AG04450 (cell line): ENCODE data around the gene WDR70. TPM values are rescaled to one million over a fixed set of nuclear protein-coding genes. Genes with fewer than 3 reads are reported as not detected.

Source experiments
- CTCF ChIA-PET: fragments of 300-600, 350-600 bp; formaldehyde crosslinking; extraction: SDS; loops from one replicate; lab custom pipeline; 2022; ENCODE audit warnings: antibody characterized with exemption, inconsistent platforms; lab: Charles Lee
- POLR2A ChIA-PET: fragments of 350-600 bp; formaldehyde crosslinking; extraction: SDS; loops from one replicate; lab custom pipeline; 2021; ENCODE audit warnings: antibody characterized with exemption, inconsistent platforms; lab: Yijun Ruan, JAX
- DNase-seq: peaks from one replicate; pipeline ENCODE4 v3.0.0-alpha.2; 2011; ENCODE audit warnings: low read depth, low spot score
- H3K27ac ChIP-seq: one replicate; pipeline ENCODE4 v1.5.1; 2012; ENCODE audit warnings: low read depth, low read length, control low read depth
- H3K27me3 ChIP-seq: one replicate; pipeline ENCODE4 v1.6.0; 2012; ENCODE audit warnings: low read length; ENCODE audit not compliant: control insufficient read depth, insufficient read depth
- H3K4me3 ChIP-seq: 2 replicates; pipeline ENCODE4 v1.5.1; 2011; ENCODE audit warnings: mild to moderate bottlenecking, low read depth, low read length, control low read depth
- H3K9me3 ChIP-seq: 2 replicates; pipeline ENCODE4 v1.5.1; 2012; ENCODE audit warnings: low read length; ENCODE audit not compliant: control insufficient read depth, insufficient read depth
- polyA plus RNA-seq: library from polyadenylated mRNA; depleted of rRNA; stranded (reverse); fragments of >200 nt; gene quantifications from 2 replicates; pipeline ENCODE4 v1.2.3, GENCODE V29; 2011
- TF ChIP-seq, protein P1 (sequence below): IDR thresholded peaks from 2 replicates; pipeline ENCODE4 v1.5.1; 2011; ENCODE audit warnings: low read depth, low read length, control low read depth, inconsistent platforms

The WDR70 gene
- polyA plus RNA-seq, 1 experiment = 38.5 TPM

DNA sequence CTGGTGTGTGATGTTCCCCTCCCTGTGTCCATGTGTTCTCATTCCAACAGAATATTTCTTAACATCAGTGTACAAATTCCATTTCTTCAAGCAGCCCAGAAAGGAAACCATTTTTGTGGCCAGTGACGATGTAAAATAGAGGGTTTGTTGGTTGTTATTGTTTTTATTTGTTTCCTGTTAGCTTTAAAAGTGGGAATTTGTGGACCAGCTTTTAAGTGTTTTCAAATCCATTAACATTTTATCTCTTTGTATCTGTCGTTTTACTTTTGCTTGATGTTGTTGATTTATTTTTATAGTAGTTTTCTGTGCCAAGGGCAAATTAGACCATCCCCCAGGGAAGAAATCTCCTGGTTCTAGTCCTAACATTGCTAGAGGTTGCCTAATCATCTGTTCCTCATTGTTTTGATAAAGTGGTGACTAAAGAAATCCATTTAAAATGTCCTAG, 360.7 kb downstream of the WDR70 start:
- no peak overlapping the region for H3K27ac ChIP-seq
- ChIA-PET POLR2A (interaction anchor here (0.8 to 2.9 kb wide), 5 partner anchors 12 to 120 kb away, joined by 3 to 13 read pairs (median 5); no protein-coding TSS in a partner anchor), CTCF (interaction anchor here (0.7 to 2.1 kb wide), 3 partner anchors 17 to 327 kb away, joined by 3 to 9 read pairs (median 4); no protein-coding TSS in a partner anchor)
- no peak for DNase-seq
- no peak overlapping the region for H3K4me3 ChIP-seq
- no peaks in the 10 kb centered on the region for H3K9me3 ChIP-seq
- TF ChIP-seq, protein P1, sequence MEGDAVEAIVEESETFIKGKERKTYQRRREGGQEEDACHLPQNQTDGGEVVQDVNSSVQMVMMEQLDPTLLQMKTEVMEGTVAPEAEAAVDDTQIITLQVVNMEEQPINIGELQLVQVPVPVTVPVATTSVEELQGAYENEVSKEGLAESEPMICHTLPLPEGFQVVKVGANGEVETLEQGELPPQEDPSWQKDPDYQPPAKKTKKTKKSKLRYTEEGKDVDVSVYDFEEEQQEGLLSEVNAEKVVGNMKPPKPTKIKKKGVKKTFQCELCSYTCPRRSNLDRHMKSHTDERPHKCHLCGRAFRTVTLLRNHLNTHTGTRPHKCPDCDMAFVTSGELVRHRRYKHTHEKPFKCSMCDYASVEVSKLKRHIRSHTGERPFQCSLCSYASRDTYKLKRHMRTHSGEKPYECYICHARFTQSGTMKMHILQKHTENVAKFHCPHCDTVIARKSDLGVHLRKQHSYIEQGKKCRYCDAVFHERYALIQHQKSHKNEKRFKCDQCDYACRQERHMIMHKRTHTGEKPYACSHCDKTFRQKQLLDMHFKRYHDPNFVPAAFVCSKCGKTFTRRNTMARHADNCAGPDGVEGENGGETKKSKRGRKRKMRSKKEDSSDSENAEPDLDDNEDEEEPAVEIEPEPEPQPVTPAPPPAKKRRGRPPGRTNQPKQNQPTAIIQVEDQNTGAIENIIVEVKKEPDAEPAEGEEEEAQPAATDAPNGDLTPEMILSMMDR = no peak
- H3K27me3 ChIP-seq = no peaks in the 10 kb centered on the region

DNA sequence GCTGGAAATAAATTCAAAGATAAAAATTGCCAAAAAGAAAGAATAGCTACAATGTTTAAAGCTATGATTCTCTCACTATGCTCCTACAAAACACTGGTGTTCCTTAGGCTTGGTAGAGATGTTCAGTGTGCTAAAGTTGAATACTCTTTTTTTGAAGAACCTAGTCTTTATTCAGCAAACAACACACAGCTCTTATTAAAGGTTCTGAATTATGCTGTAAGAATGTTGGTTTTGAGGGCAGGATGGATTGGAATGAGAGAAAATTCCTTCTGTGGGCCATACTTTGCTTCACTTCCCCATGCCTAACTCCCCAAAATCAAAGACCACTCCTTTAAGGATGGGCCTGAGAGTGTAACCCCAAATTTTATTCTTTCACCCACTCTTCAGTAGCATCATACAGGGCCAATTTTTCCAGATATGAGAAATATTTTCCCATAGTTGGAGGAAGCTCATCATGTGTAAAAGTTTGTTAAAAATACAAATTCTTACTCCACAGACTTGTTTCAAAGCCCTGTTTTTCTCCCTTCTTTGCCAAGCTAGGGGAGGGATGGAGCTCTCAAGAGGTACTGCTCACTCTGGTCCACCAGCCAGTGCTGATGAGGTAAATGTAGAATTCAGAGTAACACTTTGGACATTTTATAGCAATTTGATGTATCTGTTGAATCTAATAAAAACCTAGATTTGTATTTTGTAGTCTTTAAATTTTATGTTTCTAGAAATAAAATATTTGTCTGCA, 361.4 kb downstream of the WDR70 start:
- CTCF ChIA-PET = interaction anchor here (0.7 to 2.1 kb wide), 3 partner anchors 17 to 327 kb away, joined by 3 to 9 read pairs (median 4); no protein-coding TSS in a partner anchor
- TF ChIP-seq, protein P1 = no peak
- Histone ChIP-seq H3K27ac (no peak overlapping the region), H3K9me3 (no peaks in the 10 kb centered on the region), H3K27me3 (no peaks in the 10 kb centered on the region), H3K4me3 (no peak overlapping the region)
- DNase-seq = no peak
- POLR2A ChIA-PET = interaction anchor here (0.8 to 2.9 kb wide), 5 partner anchors 11 to 121 kb away, joined by 3 to 13 read pairs (median 5); no protein-coding TSS in a partner anchor

DNA sequence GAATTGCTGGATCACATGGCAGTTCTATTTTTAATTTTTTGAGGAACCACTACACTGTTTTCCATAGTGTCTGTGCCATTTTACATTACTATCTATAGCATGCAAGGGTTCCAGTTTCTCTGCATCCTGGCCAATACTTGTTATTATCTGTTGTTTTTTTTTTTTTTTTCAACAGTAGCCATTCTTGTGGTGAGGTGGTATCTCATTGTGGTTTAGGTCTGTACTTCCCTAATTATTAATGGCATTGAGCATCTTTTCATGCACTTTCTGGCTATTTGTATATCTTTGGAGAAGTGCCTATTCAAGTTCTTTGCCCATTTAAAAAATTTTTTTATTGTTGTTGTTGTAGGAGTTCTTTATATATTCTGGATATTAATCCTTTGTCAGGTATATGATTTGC, 363.0 kb downstream of the WDR70 start:
- Histone ChIP-seq H3K27ac (no peak overlapping the region), H3K9me3 (no peaks in the 10 kb centered on the region), H3K27me3 (no peaks in the 10 kb centered on the region), H3K4me3 (no peak overlapping the region)
- TF ChIP-seq, protein P1 = no peak
- no peak for DNase-seq
- CTCF ChIA-PET = interaction anchor here (2.1 kb wide), 1 partner anchor 19 kb away, joined by 9 read pairs; no protein-coding TSS in a partner anchor
- POLR2A ChIA-PET = no interaction called here

DNA sequence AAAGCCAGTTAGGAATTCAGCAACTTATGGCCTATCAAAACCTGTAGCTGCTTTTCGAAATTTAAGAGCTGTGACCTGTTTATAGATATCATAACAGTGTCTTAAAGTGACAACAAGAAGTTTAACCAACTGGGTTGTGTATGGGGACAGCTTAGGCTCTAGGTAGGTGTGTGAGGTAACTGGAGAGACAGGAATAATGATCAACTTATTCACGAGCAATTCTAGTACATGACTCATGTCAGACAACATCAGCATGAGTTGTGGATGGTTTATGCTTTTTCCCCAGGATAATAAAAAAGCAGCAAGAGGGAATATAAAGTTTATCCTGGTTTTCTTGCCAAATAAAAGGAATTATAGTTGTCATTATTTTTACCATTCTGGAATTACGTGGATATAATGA, 372.1 kb downstream of the WDR70 start:
- H3K9me3 ChIP-seq = no peaks in the 10 kb centered on the region
- ChIA-PET CTCF (interaction anchor here (0.8 to 1.2 kb wide), 2 partner anchors 339 to 442 kb away, joined by 4 read pairs; no protein-coding TSS in a partner anchor), POLR2A (interaction anchor here (0.9 kb wide), 1 partner anchor 11 kb away, joined by 3 read pairs; no protein-coding TSS in a partner anchor)
- TF ChIP-seq, protein P1 = no peak
- H3K27me3 ChIP-seq = no peaks in the 10 kb centered on the region
- H3K4me3 ChIP-seq = no peak overlapping the region
- no peak for DNase-seq
- no peak overlapping the region for H3K27ac ChIP-seq

DNA sequence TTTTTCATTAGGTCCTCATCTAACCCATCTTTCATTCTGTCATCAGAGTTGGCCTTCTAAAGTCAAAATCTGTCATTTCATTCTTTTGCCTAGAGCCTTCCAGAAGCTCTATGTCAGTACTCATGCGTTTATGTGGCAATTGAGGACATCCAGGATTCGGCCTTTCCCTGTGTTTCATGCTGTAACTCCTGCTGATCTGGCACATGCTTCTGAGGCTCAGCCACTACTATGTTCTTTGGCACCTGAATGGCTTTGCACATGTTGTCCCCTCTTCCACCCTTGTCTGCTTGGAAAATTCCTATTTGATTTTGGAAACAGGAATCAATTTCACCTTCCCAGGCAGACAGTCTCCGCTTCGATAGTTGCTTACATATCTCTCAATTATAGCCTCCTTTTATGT, 375.9 kb downstream of the WDR70 start:
- Histone ChIP-seq H3K4me3 (no peak overlapping the region), H3K27ac (no peak overlapping the region), H3K27me3 (no peaks in the 10 kb centered on the region), H3K9me3 (peaks cover 2% of the 10 kb centered on the region; the same call in 1 of the 2 replicates)
- TF ChIP-seq, protein P1 = no peak
- DNase-seq = no peak
- ChIA-PET POLR2A (no interaction called here), CTCF (no interaction called here)
